ENCODE results near the gene LIM2. TPM values are rescaled to one million over a fixed set of nuclear protein-coding genes. Genes with fewer than 3 reads are reported as not detected.

Gene LIM2
- total RNA-seq, 1 donor from 2014 or later = not detected

DNA sequence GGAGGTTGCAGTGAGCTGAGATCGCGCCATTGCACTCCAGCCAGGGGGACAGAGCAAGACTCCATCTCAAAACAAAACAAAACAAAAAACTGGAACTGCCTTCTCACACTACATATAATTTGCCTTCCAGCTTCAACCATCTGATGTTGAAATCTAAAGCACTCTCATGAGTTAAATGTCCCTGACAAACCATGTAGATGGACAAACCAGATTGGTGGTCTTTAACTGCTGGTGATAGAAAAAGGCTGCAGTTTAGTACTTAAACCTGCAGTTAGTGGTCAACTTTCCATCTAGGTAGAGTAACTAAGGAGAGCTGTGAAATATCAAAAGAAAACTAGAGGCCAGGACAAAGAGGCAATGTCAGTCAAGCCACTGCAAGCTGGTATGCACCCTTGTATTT is 8.4 kb upstream of the LIM2 start:
- no peak for DNase-seq

DNA sequence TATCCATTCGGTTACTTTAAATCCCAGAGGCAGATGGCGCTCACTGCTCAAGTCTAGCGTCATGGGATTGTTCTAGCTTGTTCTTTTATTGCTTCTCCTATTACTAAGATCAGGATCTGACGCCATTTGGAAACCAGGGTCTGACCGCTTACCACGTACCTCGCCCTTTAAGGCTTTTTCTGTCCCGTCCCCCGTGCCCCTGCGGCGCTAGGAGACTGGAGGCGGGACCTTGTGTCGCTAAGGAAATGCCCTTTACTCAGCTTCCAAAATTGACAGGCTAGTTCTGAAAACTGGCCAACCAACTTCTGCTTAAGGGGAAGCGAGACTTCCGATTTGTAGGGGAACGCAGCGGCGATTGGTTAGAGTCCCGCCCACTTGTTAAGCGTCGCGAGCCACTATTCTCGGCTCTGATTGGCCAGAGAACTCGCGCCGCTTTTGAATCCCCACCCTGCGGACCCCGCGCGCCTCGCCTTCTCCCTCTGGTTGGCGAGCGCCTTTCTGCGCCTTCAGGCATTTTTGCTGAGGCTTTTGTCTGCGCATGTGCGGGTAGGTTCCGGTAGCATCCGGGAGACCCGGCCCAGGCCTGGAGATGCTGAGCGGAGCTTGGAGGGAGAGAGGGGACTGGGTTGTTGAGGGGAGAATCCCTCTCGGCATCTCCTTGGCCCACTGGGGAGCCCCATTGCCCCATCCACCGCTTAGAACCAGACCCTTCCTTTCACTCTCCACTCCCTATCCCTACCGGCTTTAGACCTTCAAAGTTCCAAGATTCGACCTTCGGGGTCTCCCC is 6.5 kb upstream of the LIM2 start:
- DNase-seq = peak; percentile 90

DNA sequence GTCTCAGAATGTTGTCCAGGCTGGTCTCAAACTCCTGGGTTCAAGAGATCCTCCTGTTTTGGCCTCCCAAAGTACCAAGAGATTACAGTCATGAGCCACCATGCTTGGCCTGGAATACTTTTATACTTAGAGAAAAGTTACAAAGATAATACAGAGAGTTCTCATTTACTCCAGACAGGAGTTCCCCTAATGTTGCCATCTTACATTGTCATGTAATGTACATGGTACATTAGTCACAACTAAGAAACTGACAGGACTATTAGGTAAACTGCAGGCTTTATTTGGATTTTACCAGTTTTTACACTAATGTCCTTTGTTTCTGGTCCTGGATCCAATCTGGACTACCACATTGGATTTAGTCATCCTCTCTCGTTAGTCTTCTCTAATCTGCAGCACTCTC is 4.9 kb upstream of the LIM2 start:
- DNase-seq = no peak

DNA sequence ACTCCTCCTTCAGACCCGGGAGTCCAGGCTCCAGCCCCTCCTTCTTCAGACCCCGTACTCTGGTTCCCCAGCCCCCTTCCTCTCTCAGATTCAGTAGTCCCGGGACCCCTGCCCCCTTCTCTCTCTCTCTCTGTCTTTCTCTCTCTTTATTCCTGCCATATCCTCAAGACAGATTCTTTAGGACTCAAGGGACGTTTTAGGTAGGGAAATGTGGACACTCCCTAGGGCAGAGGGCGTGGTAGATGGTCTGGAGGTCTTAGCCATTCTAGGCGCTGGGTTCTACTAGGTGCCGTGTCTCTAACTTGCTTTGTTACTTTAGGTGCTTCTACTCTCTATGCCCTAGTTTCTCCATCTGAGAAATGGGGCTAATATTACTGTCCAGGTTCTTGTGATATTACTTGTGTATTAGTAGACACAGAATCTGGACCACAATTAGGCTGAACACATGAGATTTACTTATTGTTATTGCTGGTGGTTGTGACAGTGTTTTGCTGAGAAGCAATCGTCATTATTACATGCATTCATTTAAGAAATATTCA is 3.4 kb upstream of the LIM2 start:
- DNase-seq = no peak

DNA sequence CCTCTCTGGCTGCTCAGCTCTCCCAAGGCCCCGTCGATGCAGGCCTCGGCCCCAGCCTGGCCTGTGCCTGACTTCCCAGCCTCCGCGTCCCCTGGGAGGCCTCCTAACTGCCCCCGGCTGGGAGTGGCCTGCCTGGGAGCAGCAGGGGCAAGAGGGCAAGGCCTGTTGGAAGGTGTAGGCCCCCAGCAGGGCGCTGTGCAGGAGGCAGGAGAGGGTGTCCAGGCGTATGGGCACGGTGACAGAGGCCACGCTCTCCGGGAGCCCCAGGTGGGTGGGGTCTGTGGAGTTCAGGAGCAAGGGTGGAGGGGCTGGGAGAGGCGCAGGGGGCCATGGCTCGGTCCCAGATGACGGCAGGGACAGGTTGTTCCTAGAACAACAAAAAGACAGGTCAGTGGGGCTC is 1.4 kb upstream of the LIM2 start:
- DNase-seq = no peak

DNA sequence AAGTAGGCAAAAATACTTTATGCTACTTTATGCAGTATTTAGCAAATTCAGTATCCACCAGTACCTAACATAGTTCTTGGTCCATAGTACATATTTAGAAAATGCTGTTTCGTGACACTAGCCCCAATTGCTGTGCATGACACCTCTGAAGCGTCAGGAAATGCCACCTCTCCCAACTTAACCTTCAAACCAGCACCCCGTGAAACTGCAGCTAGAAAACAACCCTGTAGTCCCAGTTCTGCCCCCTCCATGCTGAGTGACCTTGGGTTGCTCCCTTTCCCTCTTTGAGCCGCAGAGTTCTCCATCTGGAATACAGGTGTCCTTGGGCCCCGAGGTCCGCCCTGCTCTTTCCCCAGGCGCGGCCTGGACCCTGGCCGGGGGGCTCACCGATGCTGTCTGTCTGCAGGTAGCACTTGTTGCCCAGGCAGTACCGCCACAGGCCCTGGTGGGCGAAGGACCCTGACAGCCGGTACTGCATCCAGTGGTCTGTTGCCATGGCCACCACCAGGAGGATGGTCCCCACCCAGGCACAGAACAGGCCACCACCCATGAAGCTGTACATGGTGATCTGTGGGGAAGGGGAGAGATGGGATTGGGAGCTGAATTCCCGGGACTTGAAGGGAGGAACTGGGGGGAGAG is 773 bp downstream of the LIM2 start:
- DNase-seq = no peak

DNA sequence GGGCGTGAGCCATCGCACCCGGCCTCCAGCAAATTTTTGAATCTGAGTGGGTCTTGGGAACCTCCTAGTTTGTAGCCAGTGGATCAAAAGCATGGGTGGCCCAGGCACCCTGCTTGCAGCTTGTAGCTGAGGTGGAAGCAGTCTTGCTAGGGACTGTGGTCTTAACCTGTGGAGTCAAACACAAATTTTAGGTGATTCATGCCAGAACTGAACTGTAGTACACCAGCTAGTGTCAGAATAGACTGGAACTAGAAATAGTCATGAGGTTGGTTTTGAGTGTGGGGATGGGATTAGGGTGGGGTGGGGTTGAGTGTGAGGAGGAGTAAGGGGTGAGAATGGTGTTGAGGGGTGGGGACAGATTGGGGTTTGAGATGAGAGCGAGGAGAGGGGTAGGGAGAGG is 5.8 kb downstream of the LIM2 start:
- no peak for DNase-seq

DNA sequence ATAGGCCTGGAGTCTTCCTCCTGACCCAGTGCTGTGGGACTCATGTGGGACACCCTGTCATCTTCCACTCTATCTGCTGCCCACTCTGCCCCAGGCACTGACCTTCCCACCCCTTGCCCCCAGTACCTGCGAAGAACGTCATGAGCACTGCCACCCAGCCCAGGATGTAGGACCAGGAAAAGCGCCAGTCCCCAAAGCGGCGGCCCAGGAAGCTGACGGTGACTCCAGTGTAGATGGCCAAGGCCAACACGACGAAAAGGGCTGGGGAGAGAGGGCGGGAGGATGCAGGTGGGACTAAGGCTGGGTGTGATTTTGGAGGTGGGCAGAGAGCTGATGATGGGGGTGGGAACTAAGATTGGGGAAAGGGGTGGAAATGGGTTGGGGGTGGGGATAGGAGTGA is 7.4 kb downstream of the LIM2 start:
- no peak for DNase-seq

DNA sequence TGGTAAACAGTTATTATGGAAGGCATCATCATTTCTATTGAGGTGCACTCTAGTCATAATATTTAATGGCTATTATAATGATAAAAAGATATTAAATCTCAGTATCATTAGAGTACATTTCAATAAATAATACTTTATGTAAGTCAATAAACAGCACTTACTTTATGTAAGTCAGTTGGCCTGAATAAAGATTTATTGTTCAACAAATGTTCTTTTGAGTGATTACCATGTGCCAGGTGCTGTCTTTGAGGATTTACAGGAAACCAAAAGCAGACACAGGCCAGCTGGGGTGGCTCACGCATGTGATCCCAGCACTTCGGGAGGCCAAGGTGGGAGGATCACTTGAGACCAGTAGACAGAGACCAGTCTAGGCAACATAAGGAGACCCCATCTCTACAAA is 10.4 kb downstream of the LIM2 start:
- DNase-seq = no peak

DNA sequence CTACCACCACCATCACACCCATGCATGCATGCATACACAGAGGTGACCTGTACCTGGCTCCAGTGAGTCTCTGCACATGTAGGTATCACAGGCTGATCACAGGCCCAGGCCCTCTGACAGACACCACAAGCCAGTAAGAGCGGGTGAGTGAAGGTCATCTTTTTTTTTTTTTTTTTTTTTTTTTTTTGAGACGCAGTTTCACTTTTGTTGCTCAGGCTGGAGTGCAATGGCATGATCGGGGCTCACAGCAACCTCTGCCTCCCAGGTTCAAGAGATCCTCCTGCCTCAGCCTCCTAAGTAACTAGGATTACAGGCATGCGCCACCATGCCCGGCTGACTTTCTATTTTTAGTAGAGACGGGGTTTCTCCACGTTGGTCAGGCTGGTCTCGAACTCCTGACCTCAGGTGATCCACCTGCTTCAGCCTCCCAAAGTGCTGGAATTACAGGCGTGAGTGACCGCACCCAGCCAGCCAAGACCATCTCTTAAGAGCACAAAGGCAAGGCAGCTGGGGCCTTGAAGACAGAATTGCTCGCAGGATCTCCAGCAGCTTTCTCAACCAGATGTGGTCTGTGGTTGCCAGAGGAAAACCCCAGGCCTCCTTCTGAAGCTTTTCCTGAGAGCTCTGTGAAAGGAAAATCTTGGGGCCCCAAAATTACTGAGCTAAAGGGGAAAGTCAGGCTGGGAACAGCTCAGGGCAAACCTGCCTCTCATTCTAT is 12.1 kb downstream of the LIM2 start:
- no peak for DNase-seq

DNA sequence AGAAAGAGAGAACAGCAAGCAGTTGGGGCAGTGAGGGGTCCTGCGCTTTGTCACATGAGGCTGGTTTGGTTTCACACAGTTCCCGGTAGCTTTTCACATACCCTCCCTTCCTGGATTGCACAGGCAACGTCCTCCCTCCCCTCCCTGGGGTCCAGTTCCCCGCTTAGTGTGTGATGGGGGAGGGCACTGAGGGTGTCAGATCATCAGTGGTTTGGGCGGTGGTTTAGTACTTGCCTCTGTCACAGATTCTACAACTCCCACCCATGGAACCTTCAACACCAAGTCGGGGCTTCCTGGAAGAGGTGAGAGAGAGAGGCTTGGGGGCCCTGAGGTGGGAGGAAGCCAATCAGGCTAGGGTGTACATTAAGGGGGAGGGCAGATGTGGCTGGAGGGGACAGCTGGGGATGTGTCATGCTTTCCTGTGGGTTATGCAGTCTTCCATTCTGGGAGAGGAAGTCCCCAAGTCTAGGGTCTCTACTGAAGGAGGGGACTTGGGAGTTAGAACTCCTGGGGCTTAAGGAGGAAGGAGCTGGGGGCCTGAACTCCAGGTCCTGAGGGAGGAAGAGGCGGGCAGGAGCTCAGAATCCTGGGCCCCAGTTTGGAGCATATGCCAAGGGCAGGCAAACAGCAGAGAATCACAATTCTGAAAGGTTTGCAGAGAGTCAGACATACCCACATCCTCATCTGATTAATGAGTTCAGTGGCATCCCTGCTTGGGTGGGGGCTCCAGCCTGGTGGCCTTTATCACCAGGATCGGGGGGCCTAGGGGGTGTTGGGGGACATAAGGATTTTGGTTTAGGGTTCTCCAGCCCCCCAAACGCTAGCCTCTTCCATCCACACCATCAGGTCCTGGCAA is 14.9 kb downstream of the LIM2 start, which contains the start of gene NKG7:
NKG7 (minus strand) TSS at position 6 of the 856 bp plus-strand sequence. CDS start 119 bp downstream, outside the sequence.
- DNase-seq = no peak

DNA sequence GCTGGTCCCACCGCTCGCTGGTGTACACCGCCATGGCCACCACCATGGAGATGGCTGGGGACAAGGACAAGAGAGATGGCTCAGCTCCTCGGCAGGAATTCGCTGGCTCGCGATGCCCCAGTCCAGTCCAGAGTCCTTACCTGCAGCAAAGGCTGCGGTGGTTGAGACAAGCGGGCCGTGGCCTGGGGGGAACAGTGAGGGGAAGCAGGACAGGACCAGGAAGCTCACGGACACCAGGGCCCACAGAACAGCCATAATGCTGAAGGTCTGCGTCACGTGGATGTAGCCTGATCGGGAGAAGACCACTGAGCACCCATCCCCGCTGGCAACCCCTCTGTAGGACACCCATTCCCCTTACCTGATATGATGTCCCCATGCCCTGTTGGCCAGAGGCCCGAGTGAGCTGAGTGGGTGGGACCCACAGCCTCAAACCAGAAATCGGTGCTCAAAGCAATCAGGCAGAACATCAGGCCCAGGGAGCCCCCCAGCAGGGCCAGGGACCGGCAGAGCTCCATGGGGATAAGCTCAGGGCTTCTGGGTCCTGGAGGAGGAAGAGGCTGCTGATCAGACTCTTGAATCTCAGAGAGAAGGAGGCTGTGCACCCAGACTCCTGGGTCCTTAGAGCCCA is 15.6 kb downstream of the LIM2 start:
- no peak for DNase-seq

DNA sequence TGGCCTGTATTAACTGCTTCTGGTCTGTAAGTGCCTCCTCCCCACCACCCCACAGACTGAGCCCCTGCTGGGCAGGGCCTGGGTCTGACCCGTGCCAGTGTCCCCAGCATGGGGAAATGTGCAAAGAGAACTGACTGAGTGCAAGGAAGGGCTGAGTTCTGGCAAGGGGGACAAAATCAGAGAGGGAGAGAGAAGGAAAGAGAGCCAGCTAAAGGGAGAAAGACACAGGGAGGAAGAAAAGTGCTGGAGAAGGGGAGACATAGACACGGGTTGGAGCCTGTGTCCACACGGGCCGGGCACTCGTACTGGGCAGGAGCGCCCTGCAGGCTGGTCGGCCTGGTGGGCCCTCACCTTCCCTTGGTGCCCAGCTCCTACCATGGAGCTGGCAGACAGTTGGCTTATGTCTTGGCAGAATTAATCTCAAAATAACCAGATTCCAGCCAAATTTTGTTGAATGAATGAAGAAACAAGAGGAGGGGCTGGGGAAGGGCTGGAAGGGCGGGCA is 16.5 kb downstream of the LIM2 start:
- no peak for DNase-seq

DNA sequence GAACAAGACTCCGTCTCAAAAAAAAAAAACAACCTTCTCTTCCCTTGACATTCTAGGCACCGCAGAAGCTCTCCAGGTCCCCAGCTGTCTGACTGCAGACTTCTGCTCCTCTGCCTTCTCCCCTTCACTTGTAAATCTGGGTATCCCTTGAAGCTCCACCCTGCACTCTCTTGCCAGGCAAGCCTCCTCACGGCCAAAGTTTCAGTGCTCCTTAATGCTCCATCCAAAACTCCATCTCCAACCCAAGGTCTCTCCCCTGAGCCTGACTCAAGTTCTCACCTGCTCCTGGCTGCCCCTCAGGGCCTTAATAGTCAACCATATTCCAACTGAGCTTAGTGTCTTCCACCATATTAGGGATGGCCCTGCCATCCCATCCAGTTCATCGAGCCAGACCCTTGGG is 17.5 kb downstream of the LIM2 start:
- DNase-seq = no peak

DNA sequence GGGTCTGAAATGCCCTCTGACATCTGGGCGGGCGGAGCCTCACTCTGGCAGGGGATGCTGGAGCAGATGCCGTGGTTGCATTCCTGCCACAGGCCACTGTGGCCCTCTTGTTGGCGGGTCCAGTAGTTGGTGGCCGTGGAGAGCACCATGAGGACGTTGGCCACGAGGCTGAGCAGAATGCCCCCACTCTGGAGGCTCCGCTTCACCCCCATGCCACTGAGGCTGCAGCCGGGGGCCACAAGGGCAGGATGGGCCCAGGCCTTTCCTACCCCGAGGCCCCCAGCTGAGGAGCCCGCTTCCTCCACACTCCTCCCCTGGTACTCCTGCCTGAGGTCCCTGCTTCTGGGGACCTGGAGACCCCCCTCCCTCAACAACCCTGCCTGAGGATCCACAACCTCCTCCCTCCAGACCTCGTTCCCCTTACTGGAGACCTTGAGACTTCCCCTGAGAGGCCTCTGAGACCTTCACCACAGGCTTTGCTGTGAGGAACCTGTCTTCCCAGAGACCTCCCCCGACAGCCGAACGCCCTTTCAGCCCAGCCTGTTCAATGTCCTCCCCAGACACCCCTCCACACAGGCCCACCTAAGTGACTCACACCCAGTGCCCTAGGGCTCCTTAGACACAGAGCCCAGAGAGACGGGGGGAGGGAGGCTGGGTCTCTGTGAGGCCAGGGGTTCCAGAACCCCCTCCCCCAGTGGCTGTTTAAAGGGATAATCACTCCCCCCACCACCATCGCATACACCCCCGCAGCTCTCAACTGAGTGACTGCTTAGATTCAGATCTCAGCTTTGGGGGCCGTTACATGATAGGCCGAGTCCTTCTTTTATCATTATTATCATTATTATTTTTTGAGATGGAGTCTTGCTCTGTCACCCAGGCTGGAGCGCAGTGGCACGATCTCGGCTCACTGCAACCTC is 19.1 kb downstream of the LIM2 start, which contains the start of gene CLDND2:
CLDND2 (minus strand) TSS at position 638 of the 917 bp plus-strand sequence; CDS start at position 212, 426 bp downstream.
- no peak for DNase-seq

DNA sequence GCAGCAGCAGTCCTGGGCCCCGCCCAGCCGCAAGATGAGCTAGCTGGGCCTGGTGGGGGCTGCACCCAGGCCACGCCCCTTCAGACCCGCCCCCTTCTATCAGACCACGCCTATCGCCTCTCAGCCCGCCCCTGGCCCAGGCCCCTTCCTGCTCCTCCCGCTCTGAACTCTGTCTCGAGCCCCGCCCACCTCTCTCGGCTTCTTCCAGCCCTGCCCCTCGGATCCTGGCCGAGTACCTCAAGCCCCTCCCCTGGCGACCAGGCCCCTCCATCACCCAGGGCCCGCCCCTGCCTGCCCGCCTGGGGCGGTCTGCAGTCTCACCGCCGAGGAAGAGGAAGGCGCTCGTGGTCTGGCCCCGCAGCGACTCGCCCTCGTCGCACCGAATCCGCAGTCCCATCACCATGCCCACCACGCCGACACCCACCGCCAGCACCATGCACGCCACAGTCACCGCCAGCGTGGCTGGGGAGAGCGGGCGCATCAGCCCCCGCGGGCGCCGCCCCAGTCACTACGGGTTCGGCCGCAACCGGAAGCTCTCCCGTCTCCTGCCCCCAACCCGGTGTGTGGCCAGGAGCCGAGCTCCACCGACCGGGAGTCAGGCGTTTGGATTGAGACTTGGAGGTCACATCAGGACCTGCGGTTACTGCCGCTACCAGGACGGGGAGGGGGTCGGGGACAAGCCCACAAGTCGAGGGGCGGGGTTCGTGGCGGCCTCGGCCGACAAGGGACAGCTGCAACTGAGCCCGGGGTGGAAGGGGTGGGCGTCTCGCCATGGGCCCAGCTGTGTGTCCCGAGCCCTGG is 20.0 kb downstream of the LIM2 start:
- peak; percentile 98 for DNase-seq

DNA sequence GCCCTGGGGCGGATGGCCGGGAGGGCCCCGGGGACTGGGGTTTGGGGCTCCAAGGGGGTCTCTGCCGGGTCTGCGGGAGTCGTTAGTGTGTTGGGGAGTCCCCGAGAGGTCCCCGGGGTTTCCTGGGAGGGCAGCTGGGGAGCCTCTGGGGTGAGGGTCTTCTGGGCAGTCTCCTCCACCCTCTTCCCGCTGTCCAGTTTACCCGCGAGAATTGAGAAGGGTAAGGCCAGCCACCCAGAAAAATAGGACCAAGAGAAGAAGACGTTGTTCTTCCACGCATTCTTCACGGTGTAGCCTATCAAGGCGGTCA is 20.6 kb downstream of the LIM2 start:
- DNase-seq = no peak

DNA sequence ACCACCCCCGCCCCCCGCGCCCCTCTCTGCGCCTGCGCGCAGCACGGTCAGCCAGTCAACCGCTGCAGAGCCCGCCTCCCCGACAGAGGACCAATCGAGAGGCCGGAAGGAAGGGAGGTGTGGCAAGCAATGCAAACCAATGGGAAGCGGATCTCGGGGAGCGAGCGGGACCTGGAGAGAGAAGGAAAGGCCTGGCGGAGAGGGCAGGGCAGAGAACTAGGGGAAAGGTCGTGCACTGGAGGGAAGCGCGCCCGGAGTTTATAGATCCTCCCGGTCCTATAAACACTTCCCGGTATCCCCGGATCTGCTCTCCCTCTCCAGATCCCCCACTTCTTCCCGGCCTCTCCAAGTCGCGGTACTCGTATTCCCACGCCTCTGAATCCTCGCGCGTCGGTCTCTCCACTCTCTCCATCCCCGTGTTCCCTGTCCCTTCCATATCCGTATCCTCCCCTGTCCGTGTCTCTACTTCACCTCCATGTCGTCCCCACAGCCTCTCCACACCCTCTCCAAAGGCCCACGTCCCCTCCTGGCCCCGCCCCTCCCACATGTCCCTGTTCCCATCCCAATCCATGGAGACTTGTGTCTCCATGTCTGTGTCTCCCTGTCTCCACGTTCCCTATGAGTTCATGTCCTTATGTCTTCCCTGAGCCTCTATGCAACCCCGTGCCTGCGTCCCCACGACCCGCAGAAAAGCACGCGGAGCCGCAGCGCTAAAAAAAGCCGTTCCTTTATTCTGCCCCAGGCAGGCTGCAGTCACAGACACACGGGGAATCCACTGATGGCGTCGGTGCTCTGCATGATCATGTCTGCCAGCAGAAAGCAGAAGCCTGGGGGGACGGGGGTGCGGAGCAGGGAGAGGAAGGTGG is 21.2 kb downstream of the LIM2 start:
- peak; percentile 98 for DNase-seq
